ENCODE measurements around the gene FAM32A.

DNA sequence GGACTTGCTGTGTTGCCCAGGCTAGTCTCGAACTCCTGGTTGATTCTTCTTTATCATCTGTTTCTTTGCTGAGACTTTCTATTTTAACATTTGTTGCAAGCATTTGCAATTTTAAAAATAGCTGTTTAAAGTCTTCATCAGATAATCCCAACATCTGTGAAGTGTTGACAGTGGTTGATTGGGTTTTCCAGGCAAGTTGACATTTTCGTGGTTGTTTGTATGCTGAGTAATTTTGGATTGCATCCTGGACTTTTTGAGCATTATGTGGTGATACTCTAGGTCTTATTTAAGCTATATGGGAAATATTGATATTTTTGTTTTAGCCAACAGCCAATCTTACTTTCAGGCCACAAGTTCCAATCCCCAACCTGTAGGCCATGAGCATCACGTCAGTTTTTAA, 37.6 kb downstream of the FAM32A start:
- TF ChIP-seq NRF1 (conservative IDR thresholded peaks at IDR 0.05; ENCODE audit: low read depth, low read length) = no peak
- no peak for TF ChIP-seq NFXL1 (IDR thresholded peaks at IDR 0.05; ENCODE audit: borderline replicate concordance)
- no peak for TF ChIP-seq CBFB (IDR thresholded peaks at IDR 0.05; ENCODE audit: low read depth)
- TF ChIP-seq, protein P1, sequence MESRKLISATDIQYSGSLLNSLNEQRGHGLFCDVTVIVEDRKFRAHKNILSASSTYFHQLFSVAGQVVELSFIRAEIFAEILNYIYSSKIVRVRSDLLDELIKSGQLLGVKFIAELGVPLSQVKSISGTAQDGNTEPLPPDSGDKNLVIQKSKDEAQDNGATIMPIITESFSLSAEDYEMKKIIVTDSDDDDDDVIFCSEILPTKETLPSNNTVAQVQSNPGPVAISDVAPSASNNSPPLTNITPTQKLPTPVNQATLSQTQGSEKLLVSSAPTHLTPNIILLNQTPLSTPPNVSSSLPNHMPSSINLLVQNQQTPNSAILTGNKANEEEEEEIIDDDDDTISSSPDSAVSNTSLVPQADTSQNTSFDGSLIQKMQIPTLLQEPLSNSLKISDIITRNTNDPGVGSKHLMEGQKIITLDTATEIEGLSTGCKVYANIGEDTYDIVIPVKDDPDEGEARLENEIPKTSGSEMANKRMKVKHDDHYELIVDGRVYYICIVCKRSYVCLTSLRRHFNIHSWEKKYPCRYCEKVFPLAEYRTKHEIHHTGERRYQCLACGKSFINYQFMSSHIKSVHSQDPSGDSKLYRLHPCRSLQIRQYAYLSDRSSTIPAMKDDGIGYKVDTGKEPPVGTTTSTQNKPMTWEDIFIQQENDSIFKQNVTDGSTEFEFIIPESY (IDR thresholded peaks at IDR 0.05) = no peak
- no peak for TF ChIP-seq POLR2AphosphoS5 (IDR thresholded peaks at IDR 0.05; ENCODE audit: low read length)
- TF ChIP-seq, protein P2, sequence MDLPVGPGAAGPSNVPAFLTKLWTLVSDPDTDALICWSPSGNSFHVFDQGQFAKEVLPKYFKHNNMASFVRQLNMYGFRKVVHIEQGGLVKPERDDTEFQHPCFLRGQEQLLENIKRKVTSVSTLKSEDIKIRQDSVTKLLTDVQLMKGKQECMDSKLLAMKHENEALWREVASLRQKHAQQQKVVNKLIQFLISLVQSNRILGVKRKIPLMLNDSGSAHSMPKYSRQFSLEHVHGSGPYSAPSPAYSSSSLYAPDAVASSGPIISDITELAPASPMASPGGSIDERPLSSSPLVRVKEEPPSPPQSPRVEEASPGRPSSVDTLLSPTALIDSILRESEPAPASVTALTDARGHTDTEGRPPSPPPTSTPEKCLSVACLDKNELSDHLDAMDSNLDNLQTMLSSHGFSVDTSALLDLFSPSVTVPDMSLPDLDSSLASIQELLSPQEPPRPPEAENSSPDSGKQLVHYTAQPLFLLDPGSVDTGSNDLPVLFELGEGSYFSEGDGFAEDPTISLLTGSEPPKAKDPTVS (IDR thresholded peaks at IDR 0.05; ENCODE audit: low read depth, low read length) = no peak
- no peak for TF ChIP-seq FOXM1 (IDR thresholded peaks at IDR 0.05; ENCODE audit: low read depth, low read length)
- no peak for TF ChIP-seq GABPA (IDR thresholded peaks at IDR 0.05; ENCODE audit: low read depth)
- no peak for TF ChIP-seq GATAD2B (conservative IDR thresholded peaks at IDR 0.05; ENCODE audit: low read depth)
- TF ChIP-seq EGR1 (IDR thresholded peaks at IDR 0.05; ENCODE audit: borderline replicate concordance in 1 of 2, low read depth in 2 of 2, low read length in 2 of 2) = no peak
- TF ChIP-seq RFX5 (IDR thresholded peaks at IDR 0.05; ENCODE audit: low read depth, low read length) = no peak
- TF ChIP-seq, protein P3, sequence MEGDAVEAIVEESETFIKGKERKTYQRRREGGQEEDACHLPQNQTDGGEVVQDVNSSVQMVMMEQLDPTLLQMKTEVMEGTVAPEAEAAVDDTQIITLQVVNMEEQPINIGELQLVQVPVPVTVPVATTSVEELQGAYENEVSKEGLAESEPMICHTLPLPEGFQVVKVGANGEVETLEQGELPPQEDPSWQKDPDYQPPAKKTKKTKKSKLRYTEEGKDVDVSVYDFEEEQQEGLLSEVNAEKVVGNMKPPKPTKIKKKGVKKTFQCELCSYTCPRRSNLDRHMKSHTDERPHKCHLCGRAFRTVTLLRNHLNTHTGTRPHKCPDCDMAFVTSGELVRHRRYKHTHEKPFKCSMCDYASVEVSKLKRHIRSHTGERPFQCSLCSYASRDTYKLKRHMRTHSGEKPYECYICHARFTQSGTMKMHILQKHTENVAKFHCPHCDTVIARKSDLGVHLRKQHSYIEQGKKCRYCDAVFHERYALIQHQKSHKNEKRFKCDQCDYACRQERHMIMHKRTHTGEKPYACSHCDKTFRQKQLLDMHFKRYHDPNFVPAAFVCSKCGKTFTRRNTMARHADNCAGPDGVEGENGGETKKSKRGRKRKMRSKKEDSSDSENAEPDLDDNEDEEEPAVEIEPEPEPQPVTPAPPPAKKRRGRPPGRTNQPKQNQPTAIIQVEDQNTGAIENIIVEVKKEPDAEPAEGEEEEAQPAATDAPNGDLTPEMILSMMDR (IDR thresholded peaks at IDR 0.05 in 2 of 3, conservative IDR thresholded peaks at IDR 0.05 in 1 of 3; ENCODE audit: control insufficient read depth in 2 of 3, extremely low read depth in 1 of 3, insufficient read depth in 1 of 3, low read depth in 3 of 3, low read length in 3 of 3) = no peak
- TF ChIP-seq, protein P4, sequence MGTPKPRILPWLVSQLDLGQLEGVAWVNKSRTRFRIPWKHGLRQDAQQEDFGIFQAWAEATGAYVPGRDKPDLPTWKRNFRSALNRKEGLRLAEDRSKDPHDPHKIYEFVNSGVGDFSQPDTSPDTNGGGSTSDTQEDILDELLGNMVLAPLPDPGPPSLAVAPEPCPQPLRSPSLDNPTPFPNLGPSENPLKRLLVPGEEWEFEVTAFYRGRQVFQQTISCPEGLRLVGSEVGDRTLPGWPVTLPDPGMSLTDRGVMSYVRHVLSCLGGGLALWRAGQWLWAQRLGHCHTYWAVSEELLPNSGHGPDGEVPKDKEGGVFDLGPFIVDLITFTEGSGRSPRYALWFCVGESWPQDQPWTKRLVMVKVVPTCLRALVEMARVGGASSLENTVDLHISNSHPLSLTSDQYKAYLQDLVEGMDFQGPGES (IDR thresholded peaks at IDR 0.05) = no peak
- no peak for TF ChIP-seq MXI1 (IDR thresholded peaks at IDR 0.05; ENCODE audit: low read depth, low read length)
